Breast epithelium (tissue), 4 donors: ENCODE results near the gene ZNF362. TPM values are rescaled to one million over a fixed set of nuclear protein-coding genes. Genes with fewer than 3 reads are reported as not detected.
A peak's percentile ranks its signal among the peaks of the same experiment; 100 is the strongest.

Source experiments
- DNase-seq, 2 donors: peaks; one replicate each; pipeline ENCODE4 v3.0.0-alpha.2; 2019; ENCODE audit warnings: low spot score in 2 of 2
- H3K27ac ChIP-seq, 2 donors: fragments of 200-600 bp; sonication (generic) in 1 of 2; one replicate each; pipeline ENCODE4 v1.5.1; 2016 to 2019; ENCODE audit warnings: mild to moderate bottlenecking in 1 of 2
- H3K27me3 ChIP-seq, 2 donors: fragments of 200-600 bp; sonication (generic) in 1 of 2; one replicate each; pipeline versions ENCODE4 v1.5.1 to v1.6.0; 2017 to 2019; ENCODE audit warnings: control low read depth in 1 of 2, mild to moderate bottlenecking in 1 of 2
- H3K36me3 ChIP-seq: fragments of 200-600 bp; one replicate; pipeline ENCODE4 v1.5.1; 2019
- H3K4me1 ChIP-seq, 2 donors: fragments of 200-600 bp; sonication (generic); one replicate each; pipeline ENCODE4 v1.5.1; 2016 to 2019; ENCODE audit warnings: control low read depth in 1 of 2
- H3K4me3 ChIP-seq, 3 donors: fragments of 200-600 bp; sonication (generic); 1 replicate in 2 of 3; 2 replicates in 1 of 3; pipeline ENCODE4 v1.5.1; 2016 to 2019; ENCODE audit warnings: mild to moderate bottlenecking in 3 of 3, moderate library complexity in 2 of 3
- H3K9me3 ChIP-seq, 2 donors: fragments of 200-600 bp; sonication (generic) in 1 of 2; one replicate each; pipeline ENCODE4 v1.5.1; 2016 to 2019; ENCODE audit warnings: control low read depth in 1 of 2
- CTCF ChIP-seq, 3 donors: fragments of 450-650 bp; IDR thresholded peaks; one replicate each; pipeline ENCODE4 v1.5.1; 2016 to 2017; ENCODE audit warnings: antibody characterized with exemption in 3 of 3, mild to moderate bottlenecking in 3 of 3, moderate library complexity in 3 of 3
- POLR2A ChIP-seq: fragments of 450-650 bp; IDR thresholded peaks from one replicate; pipeline ENCODE4 v1.6.1; 2016; ENCODE audit warnings: antibody characterized with exemption, mild to moderate bottlenecking, moderate library complexity
- POLR2AphosphoS5 ChIP-seq, 3 donors: sonication (generic); formaldehyde crosslinking; IDR thresholded peaks; one replicate each; pipeline ENCODE4 v1.6.1; 2017; ENCODE audit warnings: antibody characterized with exemption in 3 of 3
- intact Hi-C: fragments of 100-400 bp; cut with DNase I; formaldehyde crosslinking; loops from one replicate; pipeline ENCODE4 v1.15.1; 2023; ENCODE audit warnings: low total_unique reads
- total RNA-seq, 3 donors: library from RNA; depleted of rRNA; stranded (reverse); fragments of >200 nt; gene quantifications; one replicate each; pipeline ENCODE4 v1.1.0, GENCODE V29; 2016

ZNF362 gene
- total RNA-seq, 3 donors from 2014 or later, result 11.7 to 16.0 (median 15.7) TPM

GRCh38 chr1:33296824-33297223, 40.5 kb downstream of the ZNF362 start:
- no peaks in the 10 kb centered on the region for H3K36me3 ChIP-seq
- intact Hi-C loops, result loop anchor here (5.0 kb wide), 1 partner anchor 70 kb away; no protein-coding TSS in a partner anchor
- no peak overlapping the region for H3K4me3 ChIP-seq
- DNase-seq, result no peak
- H3K4me1 ChIP-seq, result peaks cover 0 to 10% of the 10 kb centered on the region in 2 donors
- no peak overlapping the region for H3K27ac ChIP-seq
- TF ChIP-seq CTCF (IDR thresholded peaks at IDR 0.05), result no peak
- TF ChIP-seq POLR2AphosphoS5 (IDR thresholded peaks at IDR 0.05), result no peak
- TF ChIP-seq POLR2A, result no peak
- no peaks in the 10 kb centered on the region for H3K27me3 ChIP-seq
- H3K9me3 ChIP-seq, result no peaks in the 10 kb centered on the region

- no peaks in the 10 kb centered on the region for H3K36me3 ChIP-seq
- no peaks in the 10 kb centered on the region for H3K27me3 ChIP-seq
- no peak overlapping the region for H3K4me3 ChIP-seq
- peaks cover 0 to 10% of the 10 kb centered on the region in 2 donors for H3K4me1 ChIP-seq
- no peak for DNase-seq
- TF ChIP-seq POLR2AphosphoS5 (IDR thresholded peaks at IDR 0.05), result no peak
- TF ChIP-seq CTCF (IDR thresholded peaks at IDR 0.05), result no peak
- TF ChIP-seq POLR2A, result no peak
- intact Hi-C loops, result loop anchor here (5.0 kb wide), 1 partner anchor 69 kb away; no protein-coding TSS in a partner anchor
- peak overlapping the region in 1 of 2 donors; percentile 22 for H3K27ac ChIP-seq
- no peaks in the 10 kb centered on the region for H3K9me3 ChIP-seq
These were observed 41.8 kb downstream of the ZNF362 start for GRCh38 chr1:33297911-33298622.

- TF ChIP-seq POLR2AphosphoS5 (IDR thresholded peaks at IDR 0.05) (no peak), POLR2A (no peak), CTCF (IDR thresholded peaks at IDR 0.05) (peak; percentile 66 to 79 (median 78))
- H3K27me3 ChIP-seq, result no peaks in the 10 kb centered on the region
- H3K4me3 ChIP-seq, result no peak overlapping the region
- peak in 1 of 2 donors; percentile 69 for DNase-seq
- H3K4me1 ChIP-seq, result peaks cover 0 to 10% of the 10 kb centered on the region in 2 donors
- no peaks in the 10 kb centered on the region for H3K9me3 ChIP-seq
- H3K36me3 ChIP-seq, result no peaks in the 10 kb centered on the region
- intact Hi-C loops, result loop anchor here (5.0 kb wide), 1 partner anchor 69 kb away; no protein-coding TSS in a partner anchor
- H3K27ac ChIP-seq, result peak overlapping the region in 1 of 2 donors; percentile 39
These were observed 42.5 kb downstream of the ZNF362 start for GRCh38 chr1:33298623-33299277.

- Histone ChIP-seq H3K36me3 (no peaks in the 10 kb centered on the region), H3K4me1 (peaks cover 0 to 10% of the 10 kb centered on the region in 2 donors), H3K27ac (peak overlapping the region; percentile 29 to 48), H3K9me3 (no peaks in the 10 kb centered on the region), H3K4me3 (no peak overlapping the region), H3K27me3 (no peaks in the 10 kb centered on the region)
- TF ChIP-seq CTCF (IDR thresholded peaks at IDR 0.05), result no peak
- no peak for TF ChIP-seq POLR2A
- no peak for TF ChIP-seq POLR2AphosphoS5 (IDR thresholded peaks at IDR 0.05)
- intact Hi-C loops, result loop anchor here (5.0 kb wide), 1 partner anchor 68 kb away; no protein-coding TSS in a partner anchor
- DNase-seq, result no peak
These were observed 43.3 kb downstream of the ZNF362 start for GRCh38 chr1:33299461-33300155.
